IMR-90 (cell line): ENCODE data around the gene KCNMB2. TPM values are rescaled to one million over a fixed set of nuclear protein-coding genes. Genes with fewer than 3 reads are reported as not detected.

Experiments used
- ATAC-seq: fragments of 200-7000 bp; cut with Tn5 transposase; 2 replicates; pipeline ENCODE4 v1.9.1; 2020; ENCODE audit warnings: low read depth, mild to moderate bottlenecking, moderate library complexity
- BruUV-seq: library from RNA; stranded (reverse); fragments of 400-500 nt; replicated peaks from 2 replicates; lab custom pipeline; 2021; lab: Mats Ljungman, UMichigan
- CTCF ChIA-PET: fragments of 300-600 bp; formaldehyde crosslinking; extraction: SDS; loops from one replicate; lab custom pipeline; 2021; ENCODE audit warnings: antibody characterized with exemption; lab: Yijun Ruan, JAX
- POLR2A ChIA-PET: fragments of 300-600 bp; sonication (Branson Sonifier 250); formaldehyde crosslinking; loops from one replicate; lab custom pipeline; 2022; ENCODE audit warnings: antibody characterized with exemption; ENCODE audit not compliant: unreplicated experiment; lab: Charles Lee
- DNase-seq: peaks from one replicate; pipeline ENCODE4 v3.0.0; 2013
- H2AFZ ChIP-seq: replicated peaks from 2 replicates; pipeline ENCODE3; 2013; ENCODE audit warnings: low read length, mild to moderate bottlenecking; ENCODE audit not compliant: poor library complexity
- H2AK5ac ChIP-seq: 2 replicates; pipeline ENCODE4 v1.6.1; 2013; ENCODE audit warnings: low read depth, low read length, inconsistent platforms
- H2AK9ac ChIP-seq: replicated peaks from 2 replicates; pipeline ENCODE3; 2013; ENCODE audit warnings: mild to moderate bottlenecking, low read depth, low read length, moderate library complexity; ENCODE audit not compliant: poor library complexity
- H2BK120ac ChIP-seq: 2 replicates; pipeline ENCODE4 v1.6.1; 2013; ENCODE audit warnings: low read depth, low read length, inconsistent platforms
- H2BK15ac ChIP-seq: 3 replicates; pipeline ENCODE4 v1.6.1; 2013; ENCODE audit warnings: low read depth, low read length, inconsistent platforms
- H2BK20ac ChIP-seq: 2 replicates; pipeline ENCODE4 v1.6.1; 2013; ENCODE audit warnings: low read depth, mild to moderate bottlenecking, inconsistent platforms, low read length, moderate library complexity
- H2BK5ac ChIP-seq: 2 replicates; pipeline ENCODE4 v1.6.1; 2013; ENCODE audit warnings: mild to moderate bottlenecking, low read depth, low read length, inconsistent platforms; ENCODE audit not compliant: poor library complexity, severe bottlenecking
- H3K14ac ChIP-seq: replicated peaks from 2 replicates; pipeline ENCODE4 v1.6.1; 2013; ENCODE audit warnings: low read depth, low read length, inconsistent platforms
- H3K18ac ChIP-seq: 2 replicates; pipeline ENCODE4 v1.6.1; 2013; ENCODE audit warnings: low read depth, low read length, control low read depth
- H3K23ac ChIP-seq: 2 replicates; pipeline ENCODE4 v1.6.1; 2013; ENCODE audit warnings: low read depth, low read length, inconsistent platforms
- H3K27ac ChIP-seq: 2 replicates; pipeline ENCODE4 v1.5.1; 2013; ENCODE audit warnings: mild to moderate bottlenecking, control low read depth, low read length; ENCODE audit not compliant: insufficient read depth
- H3K27me3 ChIP-seq: 2 replicates; pipeline ENCODE4 v1.6.1; 2013; ENCODE audit warnings: low read length; ENCODE audit not compliant: control insufficient read depth, insufficient read depth
- H3K36me3 ChIP-seq: 2 replicates; pipeline ENCODE4 v1.6.1; 2013; ENCODE audit warnings: low read length, mixed read lengths; ENCODE audit not compliant: control insufficient read depth, insufficient read depth
- H3K4ac ChIP-seq: 2 replicates; pipeline ENCODE4 v1.6.1; 2013; ENCODE audit warnings: low read depth, low read length, inconsistent platforms
- H3K4me1 ChIP-seq: 2 replicates; pipeline ENCODE4 v1.6.1; 2013; ENCODE audit warnings: low read length, mixed read lengths; ENCODE audit not compliant: control insufficient read depth, insufficient read depth
- H3K4me2 ChIP-seq: 2 replicates; pipeline ENCODE4 v1.6.1; 2013; ENCODE audit warnings: low read depth, mild to moderate bottlenecking, control low read depth, low read length, moderate library complexity
- H3K4me3 ChIP-seq: 2 replicates; pipeline ENCODE4 v1.5.1; 2013; ENCODE audit warnings: low read depth, mild to moderate bottlenecking, control low read depth, low read length, moderate library complexity; ENCODE audit not compliant: insufficient read depth
- H3K56ac ChIP-seq: 2 replicates; pipeline ENCODE4 v1.6.1; 2013; ENCODE audit warnings: low read length, inconsistent platforms; ENCODE audit not compliant: insufficient read depth; ENCODE audit errors: extremely low read depth
- H3K79me1 ChIP-seq, 2 experiments: 2 replicates each; pipeline ENCODE4 v1.6.1; 2013; ENCODE audit warnings: low read length in 2 of 2, inconsistent platforms in 1 of 2, low read depth in 1 of 2
- H3K9ac ChIP-seq: 2 replicates; pipeline ENCODE4 v1.6.1; 2013; ENCODE audit warnings: low read depth, low read length, control low read depth
- H3K9me1 ChIP-seq: 2 replicates; pipeline ENCODE4 v1.6.1; 2013; ENCODE audit warnings: low read length, inconsistent platforms; ENCODE audit not compliant: insufficient read depth
- H3K9me3 ChIP-seq: 2 replicates; pipeline ENCODE4 v1.6.1; 2013; ENCODE audit warnings: low read length; ENCODE audit not compliant: control insufficient read depth, insufficient read depth
- H4K20me1 ChIP-seq: 2 replicates; pipeline ENCODE4 v1.6.1; 2013; ENCODE audit warnings: low read length, inconsistent platforms; ENCODE audit not compliant: insufficient read depth
- H4K5ac ChIP-seq: 2 replicates; pipeline ENCODE4 v1.6.1; 2013; ENCODE audit warnings: mild to moderate bottlenecking, low read depth, low read length, control low read depth
- H4K8ac ChIP-seq, 2 experiments: 2 replicates each; pipeline ENCODE4 v1.6.1; 2013; ENCODE audit warnings: low read depth in 2 of 2, low read length in 2 of 2, control low read depth in 1 of 2, inconsistent platforms in 1 of 2
- H4K91ac ChIP-seq: 2 replicates; pipeline ENCODE4 v1.6.1; 2013; ENCODE audit warnings: low read depth, low read length, inconsistent platforms; ENCODE audit not compliant: insufficient read depth
- BHLHE40 ChIP-seq: fragments of 150-350 bp; IDR thresholded peaks from 2 replicates; pipeline ENCODE4 v1.6.1; 2016; ENCODE audit warnings: mild to moderate bottlenecking, low read depth, low read length
- CEBPB ChIP-seq: IDR thresholded peaks from 2 replicates; pipeline ENCODE4 v1.6.1; 2012; ENCODE audit warnings: low read depth, low read length, improper control_type of control experiment
- CHD1 ChIP-seq: IDR thresholded peaks from 2 replicates; pipeline ENCODE4 v1.6.1; 2012; ENCODE audit warnings: low read depth, low read length, improper control_type of control experiment
- CTCF ChIP-seq: conservative IDR thresholded peaks from 2 replicates; pipeline ENCODE4 v1.5.1; 2012; ENCODE audit warnings: mild to moderate bottlenecking, low read depth, low read length, improper control_type of control experiment
- ELK1 ChIP-seq: fragments of 150-350 bp; IDR thresholded peaks from 2 replicates; pipeline ENCODE4 v1.6.1; 2016; ENCODE audit warnings: low read depth, mild to moderate bottlenecking, low read length, moderate library complexity, borderline replicate concordance
- FOS ChIP-seq: fragments of 150-350 bp; IDR thresholded peaks from 2 replicates; pipeline ENCODE4 v1.6.1; 2016; ENCODE audit warnings: low read depth, low read length
- MAFK ChIP-seq: IDR thresholded peaks from 2 replicates; pipeline ENCODE4 v1.6.1; 2012; ENCODE audit warnings: low read depth, low read length, improper control_type of control experiment
- MAZ ChIP-seq: IDR thresholded peaks from 2 replicates; pipeline ENCODE4 v1.6.1; 2012; ENCODE audit warnings: low read depth, mild to moderate bottlenecking, low read length, improper control_type of control experiment, moderate library complexity, borderline replicate concordance
- MXI1 ChIP-seq: IDR thresholded peaks from 2 replicates; pipeline ENCODE4 v1.6.1; 2012; ENCODE audit warnings: low read depth, mild to moderate bottlenecking, low read length, moderate library complexity, borderline replicate concordance
- NFE2L2 ChIP-seq: fragments of 150-350 bp; IDR thresholded peaks from 2 replicates; pipeline ENCODE4 v1.6.1; 2016; ENCODE audit warnings: low read depth, mild to moderate bottlenecking, low read length
- POLR2A ChIP-seq: IDR thresholded peaks from 2 replicates; pipeline ENCODE4 v1.6.1; 2012; ENCODE audit warnings: mild to moderate bottlenecking, low read depth, low read length
- RCOR1 ChIP-seq: IDR thresholded peaks from 2 replicates; pipeline ENCODE4 v1.6.1; 2012; ENCODE audit warnings: mild to moderate bottlenecking, low read length, improper control_type of control experiment; ENCODE audit not compliant: insufficient replicate concordance
- SMC3 ChIP-seq: fragments of 150-350 bp; IDR thresholded peaks from 2 replicates; pipeline ENCODE4 v1.6.1; 2016; ENCODE audit warnings: low read depth, mild to moderate bottlenecking, antibody characterized with exemption, low read length, moderate library complexity
- WGBS, 2 experiments: methylation state at CpG; one replicate each; pipeline versions ENCODE4 v1.1.5 to v1.1.7; 2013; ENCODE audit warnings: missing lambda C conversion rate in 2 of 2; ENCODE audit not compliant: insufficient read length in 1 of 2; ENCODE audit errors: extremely low coverage in 2 of 2; 5-methylcytosine and 5-hydroxymethylcytosine counted together
- dilution Hi-C: fragments of 300-500 bp; cut with HindIII; formaldehyde crosslinking; loops from one replicate; pipeline ENCODE4 v1.14.3; 2018; ENCODE audit warnings: low sequenced_read_pairs; ENCODE audit not compliant: unreplicated experiment
- in situ Hi-C: fragments of 300-500 bp; cut with MboI; formaldehyde crosslinking; loops from 3 replicates; pipeline ENCODE4 v1.14.3; 2019; ENCODE audit warnings: low sequenced_read_pairs, inconsistent platforms, mixed read lengths
- intact Hi-C: fragments of 100-400 bp; cut with micrococcal nuclease; formaldehyde crosslinking; loops from 2 replicates; pipeline ENCODE4 v1.10.0; 2022
- polyA plus RNA-seq, 3 experiments: library from polyadenylated mRNA; depleted of rRNA; stranded (reverse); fragments of >200 nt; gene quantifications; 2 replicates each; pipeline ENCODE4 v1.2.3, GENCODE V29; 2012; ENCODE audit warnings: low replicate concordance in 1 of 3
- total RNA-seq: library from RNA; depleted of rRNA; stranded (reverse); fragments of >200 nt; gene quantifications from 2 replicates; pipeline ENCODE4 v1.2.3, GENCODE V29; 2012
- TF ChIP-seq, protein P1 (sequence below): fragments of 150-350 bp; IDR thresholded peaks from 2 replicates; pipeline ENCODE4 v1.6.1; 2017; ENCODE audit warnings: mild to moderate bottlenecking, antibody characterized with exemption, low read length, low read depth

KCNMB2 gene
- total and polyA plus RNA-seq, 2 of the 4 experiments (the other 2 are of a cell fraction): not detected

DNA sequence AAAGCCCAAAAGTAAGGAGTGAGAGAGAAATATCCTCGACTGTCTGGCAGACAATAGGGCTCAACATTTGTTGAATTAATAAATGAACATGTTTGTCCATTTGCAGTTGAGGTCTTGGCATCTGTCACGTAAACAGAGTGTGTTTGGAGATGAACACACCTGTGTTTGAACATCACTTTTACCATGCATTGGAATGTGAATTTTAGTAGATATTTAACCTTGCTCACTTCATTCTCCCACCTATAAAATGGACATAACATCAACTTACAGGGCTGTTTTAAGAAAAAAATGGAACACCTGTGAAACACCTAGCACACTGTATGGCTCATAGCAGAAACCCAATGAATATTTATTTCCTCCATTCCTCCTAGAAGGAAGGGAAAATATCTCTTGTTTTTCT is 204.8 kb downstream of the KCNMB2 start:
- no TSS peak for BruUV-seq
- Histone ChIP-seq H4K5ac (no peak overlapping the region), H3K14ac (no peak overlapping the region), H2AK5ac (no peak overlapping the region), H2BK15ac (no peak overlapping the region), H2BK120ac (no peak overlapping the region), H3K4me1 (no peaks in the 10 kb centered on the region), H3K18ac (no peak overlapping the region), H4K91ac (no peak overlapping the region), H3K4me3 (no peak overlapping the region), H3K27me3 (no peaks in the 10 kb centered on the region; the same call in 1 of the 2 replicates), H2AFZ (no peak overlapping the region), H3K79me1 (no peaks in the 10 kb centered on the region), H2AK9ac (no peak overlapping the region), H3K9ac (no peak overlapping the region), H3K9me3 (no peaks in the 10 kb centered on the region), H4K20me1 (no peaks in the 10 kb centered on the region), H3K4me2 (no peak overlapping the region), H4K8ac (no peak overlapping the region), H3K4ac (no peak overlapping the region), H2BK20ac (no peak overlapping the region), H3K36me3 (no peaks in the 10 kb centered on the region), H3K9me1 (no peaks in the 10 kb centered on the region), H2BK5ac (no peak overlapping the region), H3K27ac (no peak overlapping the region), H3K23ac (no peak overlapping the region), H3K56ac (no peak overlapping the region)
- in situ Hi-C loops: no loop called here
- WGBS, 2 experiments: 60% methylated on average over 1 of the region's 2 CpGs; no CpG with 5 or more reads in 1 of the 2 experiments
- ATAC-seq (no peak), DNase-seq (no peak)
- ChIA-PET CTCF (no interaction called here), POLR2A (no interaction called here)
- dilution Hi-C loops: no loop called here
- TF ChIP-seq CTCF (no peak), RCOR1 (no peak), FOS (no peak), MAZ (no peak), ELK1 (no peak), CHD1 (no peak), MAFK (no peak), POLR2A (no peak), MXI1 (no peak), BHLHE40 (no peak), NFE2L2 (no peak), CEBPB (no peak), SMC3 (no peak)
- TF ChIP-seq, protein P1, sequence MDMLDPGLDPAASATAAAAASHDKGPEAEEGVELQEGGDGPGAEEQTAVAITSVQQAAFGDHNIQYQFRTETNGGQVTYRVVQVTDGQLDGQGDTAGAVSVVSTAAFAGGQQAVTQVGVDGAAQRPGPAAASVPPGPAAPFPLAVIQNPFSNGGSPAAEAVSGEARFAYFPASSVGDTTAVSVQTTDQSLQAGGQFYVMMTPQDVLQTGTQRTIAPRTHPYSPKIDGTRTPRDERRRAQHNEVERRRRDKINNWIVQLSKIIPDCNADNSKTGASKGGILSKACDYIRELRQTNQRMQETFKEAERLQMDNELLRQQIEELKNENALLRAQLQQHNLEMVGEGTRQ: no peak
- intact Hi-C loops: no loop called here
